Hepatocyte (in vitro differentiated cells): ENCODE data around the gene RNASEH2A. TPM values are rescaled to one million over a fixed set of nuclear protein-coding genes. Genes with fewer than 3 reads are reported as not detected.

Experiments used
- DNase-seq: peaks from one replicate; pipeline ENCODE4 v3.0.0-alpha.2; 2016; ENCODE audit warnings: low spot score
- H2AFZ ChIP-seq: fragments of 200-600 bp; sonication (generic); 2 replicates; pipeline ENCODE4 v1.6.0; 2016; ENCODE audit warnings: antibody characterized with exemption, mild to moderate bottlenecking
- H3K27ac ChIP-seq: fragments of 200-600 bp; sonication (generic); 2 replicates; pipeline ENCODE4 v1.5.1; 2016; ENCODE audit warnings: mild to moderate bottlenecking
- H3K27me3 ChIP-seq: fragments of 200-600 bp; sonication (generic); 2 replicates; pipeline ENCODE4 v1.6.1; 2016
- H3K36me3 ChIP-seq: fragments of 200-600 bp; sonication (generic); replicated peaks from 2 replicates; pipeline ENCODE4 v1.5.1; 2016; ENCODE audit warnings: low read depth; ENCODE audit not compliant: insufficient read depth
- H3K4me1 ChIP-seq: fragments of 200-600 bp; sonication (generic); 2 replicates; pipeline ENCODE4 v1.5.1; 2016; ENCODE audit warnings: mild to moderate bottlenecking, moderate library complexity; ENCODE audit not compliant: insufficient read depth
- H3K4me2 ChIP-seq: fragments of 200-600 bp; sonication (generic); 2 replicates; pipeline ENCODE4 v1.6.0; 2016
- H3K4me3 ChIP-seq: fragments of 200-600 bp; sonication (generic); 2 replicates; pipeline ENCODE4 v1.5.1; 2016; ENCODE audit warnings: mild to moderate bottlenecking
- H3K79me2 ChIP-seq: fragments of 200-600 bp; sonication (generic); 2 replicates; pipeline ENCODE4 v1.6.0; 2017; ENCODE audit warnings: mild to moderate bottlenecking
- H3K9me2 ChIP-seq: fragments of 200-600 bp; sonication (generic); replicated peaks from 2 replicates; pipeline ENCODE4 v1.6.0; 2017; ENCODE audit warnings: mild to moderate bottlenecking; ENCODE audit not compliant: insufficient read depth
- H3K9me3 ChIP-seq: fragments of 200-600 bp; sonication (generic); 2 replicates; pipeline ENCODE4 v1.5.1; 2016; ENCODE audit warnings: low read depth, mild to moderate bottlenecking
- H4K20me1 ChIP-seq: fragments of 200-600 bp; sonication (generic); 2 replicates; pipeline ENCODE4 v1.6.0; 2016; ENCODE audit warnings: mild to moderate bottlenecking; ENCODE audit not compliant: insufficient read depth, poor library complexity, severe bottlenecking
- CTCF ChIP-seq: fragments of 200-600 bp; sonication (generic); IDR thresholded peaks from 2 replicates; pipeline ENCODE4 v1.5.1; 2016; ENCODE audit warnings: antibody characterized with exemption, mild to moderate bottlenecking; ENCODE audit not compliant: poor library complexity
- EZH2 ChIP-seq: fragments of 200-600 bp; sonication (generic); IDR thresholded peaks from 2 replicates; pipeline ENCODE4 v1.6.1; 2016; ENCODE audit warnings: antibody characterized with exemption, mild to moderate bottlenecking, borderline replicate concordance
- EZH2phosphoT487 ChIP-seq: fragments of 200-600 bp; sonication (generic); IDR thresholded peaks from one replicate; pipeline ENCODE4 v1.6.1; 2018; ENCODE audit warnings: antibody characterized with exemption, mild to moderate bottlenecking, low read depth, moderate library complexity; ENCODE audit not compliant: unreplicated experiment, severe bottlenecking
- WGBS: methylation state at CpG from one replicate; pipeline ENCODE4 v1.1.6; 2016; ENCODE audit warnings: low lambda C conversion rate; ENCODE audit errors: missing lambda C conversion rate; 5-methylcytosine and 5-hydroxymethylcytosine counted together
- polyA plus RNA-seq: library from polyadenylated mRNA; unstranded; fragments of >200 nt; fragmentation: Nextera tagmentation; extraction: Ambion mirVana; gene quantifications from 2 replicates; pipeline ENCODE4 v1.2.1, GENCODE V29; 2016
- total RNA-seq: library from RNA; depleted of rRNA; stranded (reverse); fragments of >200 nt; gene quantifications from 2 replicates; pipeline ENCODE4 v1.2.3, GENCODE V29; 2014

The RNASEH2A gene
- total and polyA plus RNA-seq, 2 experiments from 2014 or later = 9.3 to 25.7 TPM

GRCh38 chr19:12787458-12787857 is 18.9 kb upstream of the RNASEH2A start:
- H2AFZ ChIP-seq = no peak overlapping the region
- peaks cover 70% of the 10 kb centered on the region for H3K4me1 ChIP-seq
- peak overlapping the region; percentile 99 for H3K27ac ChIP-seq
- H4K20me1 ChIP-seq = peaks cover 3% of the 10 kb centered on the region
- no peaks in the 10 kb centered on the region for H3K9me3 ChIP-seq
- peak overlapping the region; percentile 84 for H3K4me2 ChIP-seq
- H3K79me2 ChIP-seq = peaks cover 10% of the 10 kb centered on the region
- H3K9me2 ChIP-seq = no peaks in the 10 kb centered on the region
- no peaks in the 10 kb centered on the region for H3K27me3 ChIP-seq
- DNase-seq = no peak
- TF ChIP-seq CTCF (no peak), EZH2phosphoT487 (no peak), EZH2 (no peak)
- WGBS = 88% methylated on average over 10 of the region's 10 CpGs
- no peaks in the 10 kb centered on the region for H3K36me3 ChIP-seq
- H3K4me3 ChIP-seq = no peak overlapping the region

GRCh38 chr19:12788042-12788681 is 18.2 kb upstream of the RNASEH2A start:
- Histone ChIP-seq H3K4me2 (peak overlapping the region; percentile 84), H4K20me1 (peaks cover 10% of the 10 kb centered on the region), H3K36me3 (no peaks in the 10 kb centered on the region), H3K9me2 (no peaks in the 10 kb centered on the region), H3K79me2 (peaks cover 17% of the 10 kb centered on the region), H3K9me3 (no peaks in the 10 kb centered on the region), H3K27me3 (no peaks in the 10 kb centered on the region), H3K4me1 (peaks cover 66% of the 10 kb centered on the region), H3K27ac (peak overlapping the region; percentile 99), H3K4me3 (no peak overlapping the region), H2AFZ (no peak overlapping the region)
- TF ChIP-seq EZH2 = no peak
- no peak for TF ChIP-seq CTCF
- no peak for TF ChIP-seq EZH2phosphoT487
- no peak for DNase-seq
- 69% methylated on average over 4 of the region's 4 CpGs for WGBS

GRCh38 chr19:12788682-12789097 is 17.7 kb upstream of the RNASEH2A start:
- 36% methylated on average over 3 of the region's 12 CpGs for WGBS
- no peaks in the 10 kb centered on the region for H3K36me3 ChIP-seq
- no peaks in the 10 kb centered on the region for H3K9me2 ChIP-seq
- H2AFZ ChIP-seq = no peak overlapping the region
- peaks cover 18% of the 10 kb centered on the region for H3K79me2 ChIP-seq
- no peak overlapping the region for H3K4me3 ChIP-seq
- TF ChIP-seq EZH2phosphoT487 (no peak), EZH2 (no peak), CTCF (no peak)
- peak overlapping the region; percentile 84 for H3K4me2 ChIP-seq
- H3K27ac ChIP-seq = peak overlapping the region; percentile 99
- peaks cover 10% of the 10 kb centered on the region for H4K20me1 ChIP-seq
- H3K4me1 ChIP-seq = peaks cover 61% of the 10 kb centered on the region
- H3K9me3 ChIP-seq = no peaks in the 10 kb centered on the region
- H3K27me3 ChIP-seq = no peaks in the 10 kb centered on the region
- peak; percentile 91 for DNase-seq
